H1 (cell line): ENCODE data around the gene TEX2. TPM values are rescaled to one million over a fixed set of nuclear protein-coding genes. Genes with fewer than 3 reads are reported as not detected.

Experiments
- BACH1 ChIP-seq: IDR thresholded peaks from 2 replicates; pipeline ENCODE4 v1.6.1; 2012; ENCODE audit warnings: low read length, improper control_type of control experiment
- CEBPB ChIP-seq: IDR thresholded peaks from 2 replicates; pipeline ENCODE4 v1.6.1; 2012; ENCODE audit warnings: low read depth, low read length
- polyA plus RNA-seq, 7 experiments: library from polyadenylated mRNA; depleted of rRNA in 3 of 7; stranded (reverse) in 5 of 7; unstranded in 2 of 7; fragments of >200 nt in 5 of 7; fragments of 200-250 nt in 2 of 7; gene quantifications; 1 replicate in 5 of 7; 2 replicates in 1 of 7; 4 replicates in 1 of 7; pipeline versions ENCODE4 v1.2.1 to v1.2.3, GENCODE V29; 2011 to 2013; ENCODE audit warnings: missing spikeins in 2 of 7, mixed read lengths in 2 of 7
- total RNA-seq: library from RNA; stranded (reverse); fragmentation: NEBNext Ultra II Directional; extraction: Animal tissue kit (Norgen Biotek cat#: 25700); gene quantifications from 2 replicates; pipeline ENCODE4 v1.2.1, GENCODE V29; 2021

The TEX2 gene
- total and polyA plus RNA-seq, 2 of the 8 experiments (the other 6 are each of a cell fraction or from before 2014, with no cell fraction given): 6.1 to 15.6 TPM

- TF ChIP-seq CEBPB: no peak
- no peak for TF ChIP-seq BACH1
Measured at GRCh38 chr17:64253470-64253869, 9.6 kb downstream of the TEX2 start (continued).
